Mammary epithelial cell (primary cell): Measurements from ENCODE around the gene SCNN1G.

ENCODE experiments used
- EZH2 ChIP-seq: IDR thresholded peaks from 2 replicates; pipeline ENCODE4 v1.6.1; 2012; ENCODE audit warnings: low read length, inconsistent platforms, borderline replicate concordance
- TF ChIP-seq, protein P1 (sequence below), 2 donors: IDR thresholded peaks in 1 of 2; conservative IDR thresholded peaks in 1 of 2; 2 replicates each; pipeline ENCODE4 v1.5.1; 2011 to 2012; ENCODE audit warnings: inconsistent platforms in 2 of 2, low read length in 2 of 2, mild to moderate bottlenecking in 2 of 2, control low read depth in 1 of 2, low read depth in 1 of 2; ENCODE audit not compliant: insufficient read depth in 1 of 2; ENCODE audit errors: extremely low read depth in 1 of 2

DNA sequence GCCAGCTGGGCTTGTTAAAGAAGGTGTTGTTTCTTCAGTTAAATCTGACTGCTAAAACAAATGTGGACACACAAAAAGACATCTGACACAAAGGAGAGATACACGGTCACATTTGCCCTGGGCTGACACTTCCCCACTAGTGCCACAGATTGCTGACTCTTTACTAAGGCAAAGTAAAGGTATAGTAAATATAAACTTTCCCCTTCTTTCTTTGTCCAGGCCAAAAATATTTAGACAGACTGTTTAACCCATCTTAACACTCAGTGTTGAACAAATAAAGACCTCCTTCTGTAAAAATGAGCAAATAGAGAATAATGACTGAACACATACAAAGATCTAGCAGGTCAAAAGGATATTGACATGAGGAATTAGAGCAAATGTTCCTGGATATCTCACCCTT is 58.4 kb downstream of the SCNN1G start:
- TF ChIP-seq, protein P1, sequence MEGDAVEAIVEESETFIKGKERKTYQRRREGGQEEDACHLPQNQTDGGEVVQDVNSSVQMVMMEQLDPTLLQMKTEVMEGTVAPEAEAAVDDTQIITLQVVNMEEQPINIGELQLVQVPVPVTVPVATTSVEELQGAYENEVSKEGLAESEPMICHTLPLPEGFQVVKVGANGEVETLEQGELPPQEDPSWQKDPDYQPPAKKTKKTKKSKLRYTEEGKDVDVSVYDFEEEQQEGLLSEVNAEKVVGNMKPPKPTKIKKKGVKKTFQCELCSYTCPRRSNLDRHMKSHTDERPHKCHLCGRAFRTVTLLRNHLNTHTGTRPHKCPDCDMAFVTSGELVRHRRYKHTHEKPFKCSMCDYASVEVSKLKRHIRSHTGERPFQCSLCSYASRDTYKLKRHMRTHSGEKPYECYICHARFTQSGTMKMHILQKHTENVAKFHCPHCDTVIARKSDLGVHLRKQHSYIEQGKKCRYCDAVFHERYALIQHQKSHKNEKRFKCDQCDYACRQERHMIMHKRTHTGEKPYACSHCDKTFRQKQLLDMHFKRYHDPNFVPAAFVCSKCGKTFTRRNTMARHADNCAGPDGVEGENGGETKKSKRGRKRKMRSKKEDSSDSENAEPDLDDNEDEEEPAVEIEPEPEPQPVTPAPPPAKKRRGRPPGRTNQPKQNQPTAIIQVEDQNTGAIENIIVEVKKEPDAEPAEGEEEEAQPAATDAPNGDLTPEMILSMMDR (conservative IDR thresholded peaks at IDR 0.05 in 1 of 2, IDR thresholded peaks at IDR 0.05 in 1 of 2; ENCODE audit: extremely low read depth in 1 of 2, insufficient read depth in 1 of 2, low read depth in 1 of 2, low read length in 2 of 2): no peak
- TF ChIP-seq EZH2: no peak
